ENCODE results near the gene PRKD2.

PRKD2 gene

DNA sequence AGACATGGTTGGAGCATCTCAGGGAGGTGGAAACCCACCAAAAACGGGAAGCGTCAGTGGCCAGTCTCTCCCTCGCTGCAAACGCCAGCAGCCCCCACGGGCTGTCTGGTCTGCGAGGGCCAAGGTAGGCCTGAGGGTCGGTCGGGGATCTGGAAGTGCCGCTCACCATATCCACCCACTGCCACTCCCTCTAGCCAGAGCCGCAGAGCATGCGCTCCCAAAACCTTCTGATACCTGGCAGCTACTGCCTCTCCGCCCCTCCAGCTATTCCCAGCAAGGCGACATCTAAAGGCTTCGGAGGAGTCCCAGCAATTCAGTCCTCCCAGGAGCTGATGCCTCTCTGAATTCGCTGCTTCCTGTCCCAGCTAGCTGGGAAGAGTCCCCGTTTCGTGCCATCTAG lies 24.5 kb upstream of the PRKD2 start:
- DNase-seq (ENCODE audit: low read depth) = no peak

DNA sequence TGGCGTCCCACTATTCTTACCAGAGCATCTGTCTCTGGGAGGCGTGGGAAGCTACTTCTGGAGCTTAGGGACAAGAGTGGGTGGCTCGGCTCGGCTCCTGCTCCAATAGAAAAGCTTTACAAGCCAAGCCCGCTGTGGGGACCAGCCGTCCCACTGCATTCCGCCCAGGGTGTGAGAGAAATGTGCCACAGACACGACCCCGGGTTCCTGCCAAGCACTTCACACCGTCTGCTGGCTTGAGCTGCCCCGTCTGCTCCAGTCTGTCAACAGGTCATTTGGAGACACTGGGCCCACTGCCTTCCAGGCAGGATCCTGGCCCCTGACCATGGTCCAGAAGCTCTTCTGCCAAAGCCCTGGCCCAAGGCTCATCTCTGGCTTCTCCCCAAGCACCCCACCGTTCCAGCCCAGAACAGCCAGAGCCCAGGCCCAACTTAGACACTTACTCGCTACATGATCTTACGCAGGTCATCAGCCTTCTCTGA lies 22.4 kb upstream of the PRKD2 start:
- DNase-seq (ENCODE audit: low read depth) = no peak

DNA sequence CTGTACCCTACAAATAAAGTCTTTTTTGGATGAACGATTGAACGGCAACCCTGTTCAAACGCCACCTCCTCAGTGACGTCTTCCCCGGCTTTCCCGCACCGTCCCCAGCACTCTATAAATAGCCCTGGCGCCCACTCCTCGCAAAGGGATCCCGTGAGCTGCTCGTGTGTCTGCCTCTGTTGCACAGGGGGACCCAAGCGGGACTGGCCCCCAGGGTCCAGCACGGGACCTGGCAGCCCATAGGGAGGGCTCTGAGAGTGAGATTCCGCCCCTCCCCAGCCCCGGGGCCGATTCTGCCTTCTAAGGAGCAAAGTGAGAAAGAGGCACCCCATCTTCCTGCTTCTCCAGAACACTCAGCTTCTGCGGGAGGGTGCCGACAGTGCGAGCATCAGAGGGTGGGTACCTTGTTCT lies 20.9 kb upstream of the PRKD2 start:
- no peak for DNase-seq (ENCODE audit: low read depth)

DNA sequence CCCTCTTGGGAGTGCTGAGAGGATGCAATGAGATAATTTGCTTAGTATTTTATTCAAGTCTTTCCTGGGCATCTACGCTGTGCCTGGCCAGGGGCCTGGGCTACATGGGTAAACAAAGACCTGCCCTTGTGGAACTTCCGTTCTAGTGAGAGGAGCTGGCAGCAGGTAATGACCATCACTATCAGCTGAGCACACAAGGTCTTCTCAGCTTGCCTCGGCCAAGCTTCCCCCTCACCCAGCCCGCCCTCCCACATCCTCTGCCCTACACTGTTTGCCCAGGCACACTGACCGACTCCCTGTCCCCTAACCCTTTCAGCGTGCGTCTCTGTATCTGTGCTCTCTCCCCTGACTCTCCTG lies 20.4 kb upstream of the PRKD2 start:
- no peak for DNase-seq (ENCODE audit: low read depth)

DNA sequence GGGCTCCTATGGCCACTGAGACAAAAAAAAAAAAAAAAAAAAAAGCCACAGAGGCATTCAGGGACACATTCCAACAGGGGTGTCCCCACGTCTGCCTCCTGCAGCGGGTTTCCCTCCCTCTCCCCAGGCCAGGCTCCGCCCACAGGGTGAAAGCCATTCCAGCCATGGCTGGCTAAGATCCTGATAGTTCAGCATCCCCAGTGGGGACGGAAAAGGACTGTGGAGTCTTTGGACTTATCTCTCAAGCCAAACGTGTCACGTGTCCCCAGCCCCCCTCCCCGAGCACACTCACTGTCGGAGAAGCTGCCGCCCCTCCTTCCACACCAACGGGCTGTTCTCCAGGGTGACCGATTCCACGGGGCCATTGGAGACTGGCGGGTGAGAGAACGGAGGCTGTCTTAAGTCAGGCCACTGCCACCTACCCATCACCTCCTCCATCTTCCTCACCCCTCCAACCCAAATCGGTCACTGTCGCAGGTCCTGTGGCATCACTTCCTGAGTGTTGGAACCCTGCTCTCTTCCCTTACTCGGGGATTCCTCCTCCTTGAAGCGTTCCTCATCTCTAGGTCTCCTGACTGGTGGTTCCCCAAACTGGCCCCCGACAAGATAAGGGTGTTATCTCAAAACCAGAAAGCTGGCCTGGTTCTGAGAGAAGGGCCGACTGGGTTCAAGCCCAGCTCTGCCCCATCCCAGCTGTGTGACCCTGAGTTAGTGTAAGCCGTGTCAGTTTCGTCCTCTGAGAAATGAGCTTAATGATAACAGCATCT lies 19.8 kb upstream of the PRKD2 start:
- no peak for DNase-seq (ENCODE audit: low read depth)

DNA sequence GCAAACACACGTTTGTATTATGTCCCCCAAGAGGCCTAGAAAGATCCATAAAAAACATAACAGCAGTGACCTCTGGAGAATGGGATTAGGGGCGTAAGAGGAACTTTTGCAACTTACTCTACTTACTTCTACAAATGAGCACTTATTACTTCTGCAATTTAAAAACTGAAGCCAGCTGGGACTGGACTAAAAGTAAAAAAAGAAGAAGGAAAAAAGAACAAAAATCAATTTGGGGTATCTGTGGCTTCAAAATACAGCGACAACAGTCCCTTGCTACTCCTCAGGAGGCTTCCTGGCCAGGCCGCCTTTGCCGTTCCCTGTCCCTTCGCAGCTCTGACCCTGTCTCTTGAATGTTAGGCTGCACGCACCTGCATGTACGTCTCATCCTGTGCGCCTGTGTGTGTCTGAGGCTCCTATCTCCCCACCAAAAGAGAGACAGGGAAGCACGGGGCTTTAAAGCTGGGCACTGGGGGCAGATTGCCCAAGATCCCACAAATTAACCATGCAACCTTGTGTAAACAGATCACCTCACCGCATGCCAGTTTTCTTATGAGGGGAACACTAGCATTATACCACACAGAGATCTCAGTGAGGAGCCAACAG lies 16.9 kb upstream of the PRKD2 start:
- DNase-seq (ENCODE audit: low read depth) = no peak

DNA sequence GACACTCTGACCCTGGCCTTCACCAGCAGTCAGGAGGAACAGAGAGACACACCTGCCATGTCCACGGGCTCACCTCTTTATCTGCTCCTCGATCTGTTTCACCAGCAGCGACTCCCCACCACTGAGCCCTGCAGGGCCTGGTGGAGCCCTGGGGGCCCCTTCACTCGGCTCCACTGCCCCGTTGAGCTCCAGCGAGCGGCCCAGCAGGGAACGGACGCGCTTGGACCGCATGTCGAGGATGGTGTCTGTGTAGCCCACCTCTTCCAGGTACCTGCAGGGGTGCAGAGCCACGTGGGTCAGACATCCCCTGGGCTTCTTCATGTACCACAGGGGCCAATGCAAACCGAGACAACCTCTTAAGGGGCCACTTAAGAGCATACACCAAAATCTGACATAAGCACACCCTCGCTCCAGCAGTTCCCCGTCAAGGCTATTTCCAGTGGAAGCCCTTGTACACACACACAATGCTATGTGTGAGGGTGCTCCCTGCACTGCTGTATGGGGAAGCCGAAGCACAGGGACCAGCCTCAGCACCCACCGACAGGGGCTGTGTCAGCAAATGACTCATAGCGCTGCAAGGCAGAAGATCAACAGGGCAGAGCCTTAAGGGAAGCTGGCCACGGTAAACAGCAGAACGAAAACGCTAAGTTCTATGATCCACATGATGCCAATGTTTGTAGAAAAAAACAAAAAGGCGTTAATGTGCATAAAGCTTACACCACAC lies 16.2 kb upstream of the PRKD2 start:
- DNase-seq (ENCODE audit: low read depth) = no peak

DNA sequence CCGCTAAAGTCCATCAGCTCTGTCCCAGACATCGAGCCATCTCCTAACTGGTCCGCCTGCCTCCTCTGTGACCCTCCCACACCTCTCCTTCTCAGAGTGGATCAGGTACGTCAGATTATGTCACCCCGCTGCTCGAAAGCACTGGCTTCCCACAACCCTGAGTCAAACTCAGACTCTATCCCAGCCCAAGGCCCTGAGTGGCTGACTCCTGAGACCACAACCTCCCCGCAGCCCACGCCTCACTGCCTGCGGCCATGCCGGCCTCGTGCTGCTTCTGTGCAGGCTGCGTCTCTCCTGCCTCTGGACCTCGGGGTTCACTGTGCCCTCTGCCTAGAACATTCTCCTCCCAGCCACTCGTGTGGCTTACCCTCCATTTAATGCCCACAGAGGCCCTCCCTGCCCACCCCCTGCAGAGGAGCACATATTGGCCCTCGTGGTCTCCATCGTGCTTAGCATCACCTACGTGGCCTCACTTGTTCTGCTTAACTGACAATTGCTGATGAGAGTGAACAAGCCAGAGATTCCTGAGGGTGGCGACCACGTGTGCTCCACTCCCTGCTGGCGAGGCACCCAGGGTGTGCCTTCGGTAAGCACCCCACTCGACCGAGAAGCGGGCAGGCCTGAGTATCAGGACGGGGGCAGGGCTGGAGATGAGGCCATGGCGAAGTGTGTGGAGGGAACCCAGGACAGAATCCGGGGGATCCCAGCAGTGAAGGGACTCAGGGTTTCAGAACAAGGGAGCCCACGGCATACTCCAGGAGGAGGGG lies 15.4 kb upstream of the PRKD2 start:
- no peak for DNase-seq (ENCODE audit: low read depth)

DNA sequence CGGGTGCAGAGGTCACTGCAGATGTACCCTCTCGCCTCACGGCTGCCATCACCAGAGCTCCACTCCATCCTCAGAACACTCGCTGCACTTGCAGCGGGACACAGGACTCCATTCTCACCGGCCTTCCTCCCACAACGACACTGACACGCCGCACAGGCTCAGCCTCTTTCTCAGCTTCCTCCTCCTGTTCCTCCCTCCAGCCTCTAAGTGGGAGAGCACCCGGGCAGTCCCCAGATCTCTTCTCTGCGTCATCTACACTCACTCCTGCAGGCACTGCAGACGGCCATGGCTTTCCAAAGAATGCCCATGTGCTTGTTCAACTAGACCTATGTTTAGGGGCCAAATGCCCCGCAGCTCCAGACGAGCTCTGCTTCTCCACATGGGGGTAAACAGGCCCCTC lies 14.7 kb upstream of the PRKD2 start:
- no peak for DNase-seq (ENCODE audit: low read depth)

DNA sequence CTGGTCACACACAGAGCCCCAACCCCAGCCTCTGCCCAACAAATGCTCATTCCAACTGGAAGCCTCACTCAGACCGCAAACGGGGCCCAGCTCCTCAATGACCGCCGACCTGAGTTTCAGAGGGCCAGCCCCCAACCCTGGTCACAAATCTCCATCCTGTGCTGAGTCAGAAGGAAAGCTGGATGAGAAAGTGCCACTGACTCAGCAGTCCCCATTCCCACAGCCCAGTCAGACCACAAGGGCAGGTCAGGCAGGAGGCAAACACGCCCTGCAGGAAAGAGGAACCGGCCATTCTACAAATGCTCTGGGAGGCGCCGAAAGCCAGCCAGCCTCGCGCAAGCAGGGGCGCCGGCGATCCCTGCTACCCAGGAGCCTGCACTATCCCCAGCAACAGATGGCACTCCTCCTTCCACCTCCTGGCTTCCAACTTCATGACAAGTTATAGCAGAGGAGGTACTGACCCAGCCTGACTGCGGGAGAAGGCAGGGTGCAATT lies 14.1 kb upstream of the PRKD2 start:
- peak; percentile 77 for DNase-seq (ENCODE audit: low read depth)

DNA sequence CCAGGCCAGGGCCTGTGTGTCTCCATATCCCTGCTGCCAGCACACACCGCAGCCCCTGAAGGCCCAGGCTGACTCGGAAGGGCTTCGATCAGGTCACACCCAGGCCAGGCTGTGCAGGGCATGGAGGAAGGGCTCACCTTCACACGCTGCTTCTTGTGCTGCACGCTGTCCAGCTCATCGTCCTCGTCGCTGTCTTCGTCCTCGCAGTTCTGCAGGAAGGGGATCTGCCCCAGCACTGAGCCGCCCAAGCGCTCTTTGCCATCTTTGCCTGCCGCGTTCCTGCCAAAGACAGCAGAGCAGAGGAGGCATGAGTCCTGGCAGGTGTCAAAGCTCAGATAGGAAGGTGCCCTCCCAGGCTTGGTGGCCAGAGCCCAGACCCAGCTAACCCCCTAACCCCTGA lies 13.7 kb upstream of the PRKD2 start:
- no peak for DNase-seq (ENCODE audit: low read depth)

DNA sequence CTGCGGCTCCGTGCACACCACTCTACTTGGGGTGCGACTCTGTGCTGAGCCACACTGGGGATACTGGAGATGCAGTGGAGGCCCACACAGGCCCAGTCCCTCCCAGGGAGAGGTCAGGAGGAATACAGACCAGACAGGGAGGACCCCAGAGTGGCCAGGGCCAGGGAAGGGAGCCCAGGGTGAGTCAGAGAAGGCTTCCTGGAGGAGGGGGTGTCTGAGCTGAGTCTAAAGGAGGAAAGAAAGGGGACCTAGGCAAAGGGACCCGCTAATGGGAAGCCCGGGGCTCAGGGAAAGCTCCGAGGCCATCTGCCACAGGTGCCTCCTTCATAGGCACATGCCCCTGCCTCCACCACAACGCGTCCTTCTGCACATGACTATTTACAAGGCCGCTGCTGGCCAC lies 13.3 kb upstream of the PRKD2 start:
- DNase-seq (ENCODE audit: low read depth) = no peak

DNA sequence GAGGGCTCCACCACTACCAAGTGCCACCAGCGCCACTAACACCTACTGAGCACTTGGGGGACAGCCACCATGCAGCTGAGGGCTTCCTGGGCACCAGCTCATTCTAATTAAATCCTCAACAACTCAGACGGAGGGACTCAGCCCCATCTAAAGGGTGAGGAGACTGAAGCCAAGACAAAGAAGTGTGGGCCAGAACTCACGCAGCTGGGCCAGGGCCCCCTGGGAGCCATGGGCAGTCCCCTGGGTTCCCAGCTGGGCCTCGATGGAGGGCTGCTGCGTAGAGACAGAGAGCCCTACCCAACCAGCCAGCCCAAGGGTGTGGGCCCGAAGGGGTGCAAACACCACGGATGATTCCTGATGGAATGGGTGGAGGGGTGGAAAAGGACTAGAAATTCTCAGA lies 12.8 kb upstream of the PRKD2 start:
- DNase-seq (ENCODE audit: low read depth) = no peak

DNA sequence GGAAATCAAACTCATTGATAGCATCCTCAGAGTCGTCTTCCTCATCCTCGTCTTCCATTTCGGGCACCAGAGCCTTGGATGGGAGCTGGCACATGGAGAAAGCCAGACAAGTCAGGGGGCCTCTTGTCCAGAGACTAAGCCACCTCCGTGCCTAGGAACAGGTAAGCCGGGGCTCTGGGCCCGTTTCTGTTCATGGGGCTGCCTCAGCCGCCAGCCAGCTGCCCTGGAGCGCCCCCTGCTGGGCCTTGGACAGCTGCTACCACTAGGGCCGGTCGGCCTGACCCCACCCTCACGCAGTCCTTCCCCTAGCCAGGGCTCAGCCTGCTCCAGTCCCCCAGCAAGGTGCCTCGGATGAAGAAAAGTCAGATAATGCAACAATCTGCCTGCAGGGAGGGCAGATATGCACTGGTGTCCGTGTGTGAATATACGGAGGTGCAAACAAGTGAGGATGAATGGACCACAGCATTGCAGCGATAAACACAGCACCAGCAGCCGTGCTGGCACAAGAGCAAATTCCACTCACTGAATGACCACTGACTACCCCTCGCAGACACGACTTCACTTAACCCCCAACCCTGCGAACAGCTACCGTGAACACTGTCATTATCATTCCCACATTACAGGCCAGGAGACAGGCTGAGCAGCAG lies 11.9 kb upstream of the PRKD2 start:
- no peak for DNase-seq (ENCODE audit: low read depth)

DNA sequence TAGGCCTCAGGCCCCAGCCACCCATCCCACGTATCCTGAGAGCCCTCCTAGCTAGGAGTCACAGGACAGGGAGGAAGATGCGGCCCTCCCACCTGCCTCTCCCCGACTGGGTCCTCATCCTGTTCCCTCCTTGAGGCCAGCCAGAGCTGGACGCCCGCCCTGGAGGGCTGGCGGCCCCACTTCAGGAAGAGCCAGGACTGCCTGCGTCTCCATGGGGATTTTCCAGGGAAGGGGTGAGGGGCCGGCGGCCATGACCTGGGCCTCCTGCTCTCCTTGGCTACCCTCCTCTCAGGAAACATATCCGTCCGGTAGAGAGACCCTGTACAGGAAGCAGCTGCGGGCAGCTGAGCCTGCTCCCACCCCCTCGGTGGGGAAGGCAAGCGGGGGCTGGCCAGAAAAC lies 11.3 kb upstream of the PRKD2 start:
- DNase-seq (ENCODE audit: low read depth) = no peak

DNA sequence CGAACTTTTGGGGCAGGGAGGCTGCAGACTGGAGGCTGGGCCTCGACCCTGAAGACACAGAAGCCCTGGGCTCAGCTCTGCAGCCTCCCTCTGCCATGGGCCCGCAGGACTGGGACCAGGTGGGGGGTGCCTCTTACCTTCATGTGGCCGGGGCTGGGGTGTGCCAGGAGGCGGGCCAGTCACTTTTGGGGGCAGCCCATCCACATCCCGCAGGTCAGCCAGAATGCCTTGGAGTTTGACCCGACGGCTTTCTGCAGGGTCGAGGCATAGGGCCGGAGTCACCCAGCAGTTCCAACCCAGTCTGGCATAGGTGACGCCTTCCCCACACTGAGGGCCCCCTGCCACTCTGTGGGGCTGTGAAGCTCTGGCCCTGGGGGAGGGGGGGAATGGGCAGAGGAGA lies 10.8 kb upstream of the PRKD2 start:
- DNase-seq (ENCODE audit: low read depth) = no peak

DNA sequence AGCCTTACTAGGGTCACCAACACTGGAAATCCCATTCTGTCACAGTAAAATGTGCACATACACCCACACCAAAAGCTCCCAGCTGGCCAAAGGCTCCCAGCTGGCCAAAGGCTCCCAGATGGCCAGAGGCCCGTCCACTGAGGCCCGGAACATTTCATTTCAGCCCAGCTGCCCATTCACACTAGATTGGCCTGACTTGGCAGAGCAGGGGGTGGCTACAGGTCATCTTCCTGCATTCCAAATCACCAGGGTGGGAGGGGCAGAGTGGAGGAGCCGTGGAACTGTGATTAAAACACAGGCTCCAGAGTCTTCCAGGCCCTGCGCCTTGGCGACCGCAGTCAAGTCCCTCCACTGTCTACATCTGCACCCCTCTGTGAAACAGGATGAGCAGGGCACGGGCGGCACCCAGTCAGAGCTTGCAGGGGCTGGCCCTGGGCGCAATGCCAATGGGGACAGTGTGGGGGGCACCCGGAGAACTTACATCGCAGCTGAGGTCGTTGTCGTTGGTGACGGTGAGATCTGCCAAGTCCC lies 10.1 kb upstream of the PRKD2 start:
- no peak for DNase-seq (ENCODE audit: low read depth)

DNA sequence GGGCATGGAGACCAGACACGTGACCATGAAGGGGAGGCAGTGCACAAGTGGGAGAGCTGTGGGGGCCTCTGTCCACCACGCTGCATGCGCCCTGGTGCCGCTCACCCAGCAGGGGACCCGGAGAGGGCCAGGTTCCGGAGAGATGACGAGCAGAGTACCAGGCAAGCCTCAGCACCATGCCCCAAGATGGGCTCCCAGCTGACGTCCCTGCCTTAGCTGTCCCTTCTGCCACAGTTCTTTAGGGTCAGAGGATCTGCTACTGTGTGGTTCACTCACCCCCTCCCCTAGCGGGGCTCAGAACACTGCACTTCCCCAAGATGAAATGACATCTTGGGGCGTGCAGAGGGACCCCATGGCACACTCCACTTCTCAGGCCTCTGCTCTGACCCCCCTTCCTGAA lies 9.6 kb upstream of the PRKD2 start:
- no peak for DNase-seq (ENCODE audit: low read depth)

DNA sequence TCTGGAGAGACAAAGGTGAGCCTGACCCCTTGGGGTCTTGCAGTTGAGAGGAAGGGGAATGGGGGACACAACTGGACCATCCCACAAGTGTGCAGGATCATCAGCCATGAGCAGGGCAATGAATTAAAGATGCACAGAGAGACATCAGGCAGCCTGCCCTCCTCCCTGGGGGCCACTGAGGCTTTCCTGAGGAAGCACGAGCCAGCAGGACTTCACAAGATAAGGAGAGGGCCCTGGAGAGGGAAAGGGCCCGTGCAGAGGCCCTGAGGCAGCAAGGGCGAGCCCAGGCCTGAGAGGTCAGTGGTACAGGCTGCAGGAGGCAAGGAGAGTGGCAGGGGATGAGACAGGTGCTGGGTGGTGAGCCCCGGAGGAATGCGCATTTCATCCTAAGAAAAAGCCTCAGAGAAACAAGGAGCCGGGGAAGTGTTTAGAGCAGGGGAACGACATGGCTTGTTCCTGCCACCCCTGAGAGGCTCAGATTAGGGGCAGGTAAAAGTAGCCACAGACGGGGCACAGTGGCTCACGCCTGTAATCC lies 9.0 kb upstream of the PRKD2 start:
- no peak for DNase-seq (ENCODE audit: low read depth)

DNA sequence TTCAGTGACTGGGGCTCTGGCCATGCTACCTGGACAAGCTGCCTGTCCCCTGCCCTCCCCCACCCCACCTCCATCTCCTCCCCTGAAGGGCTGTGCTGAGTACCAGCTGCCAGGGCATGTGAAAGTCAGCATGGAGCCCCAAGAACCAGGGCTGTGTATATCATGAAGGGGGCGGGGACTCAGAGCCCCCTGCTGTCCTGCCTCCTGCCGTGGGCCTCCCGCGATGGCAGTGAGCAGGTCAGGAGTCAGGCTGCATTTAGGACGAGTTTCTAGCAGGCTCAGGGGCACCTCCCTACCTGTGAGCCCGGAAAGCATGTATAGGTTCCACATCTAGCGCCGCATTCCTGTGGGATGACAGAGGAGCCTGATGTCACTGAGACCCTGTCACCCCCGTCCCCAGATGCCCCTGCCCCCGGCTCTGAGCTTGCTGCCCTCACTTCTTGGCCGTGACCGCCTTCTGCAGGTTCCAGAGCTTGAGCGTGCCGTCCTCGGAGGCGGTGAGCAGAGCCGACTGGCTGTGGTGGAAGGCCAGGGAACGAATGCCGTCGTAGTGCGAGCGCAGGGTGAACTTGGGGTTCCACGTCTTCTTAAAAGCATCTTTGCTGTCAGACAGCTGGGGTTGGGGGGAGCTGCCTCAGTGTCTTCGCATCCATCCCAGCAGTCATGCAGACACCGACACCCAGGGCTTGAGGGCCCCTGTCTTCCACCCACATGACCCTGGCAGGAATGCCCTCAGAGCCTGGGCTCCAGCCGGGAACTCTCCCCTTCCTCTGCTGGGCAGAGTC lies 8.3 kb upstream of the PRKD2 start:
- no peak for DNase-seq (ENCODE audit: low read depth)

DNA sequence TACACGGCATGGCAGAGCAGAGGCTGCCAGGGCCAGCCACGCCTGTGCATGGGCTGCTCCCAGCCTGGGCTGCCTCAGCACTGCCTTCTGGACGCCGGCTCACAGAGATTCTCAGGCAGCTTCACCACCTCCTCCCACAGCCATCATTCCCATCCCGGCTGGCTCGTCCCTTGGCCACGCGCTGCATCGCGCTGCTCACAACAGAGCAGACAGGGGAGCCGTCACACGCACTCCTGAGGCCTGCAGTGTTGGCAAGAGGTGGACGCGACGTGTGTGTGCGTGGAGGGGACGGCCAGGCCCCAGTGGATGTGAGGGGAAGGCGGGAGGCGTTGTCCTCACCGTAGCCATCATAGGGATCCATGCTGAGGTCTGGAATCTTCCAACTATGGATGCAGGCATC lies 7.6 kb upstream of the PRKD2 start:
- DNase-seq (ENCODE audit: low read depth) = no peak

Measured in GM04504 (cell line).